SK-N-MC (cell line): ENCODE measurements around the gene RNF125.
"Not testable (repeated sequence)": the region's sequence is repeated elsewhere in the genome, so short reads cannot be mapped to it uniquely, and the experiment has no call there.

Experiments
- EZH2 ChIP-seq: fragments of 200-600 bp; sonication (generic); IDR thresholded peaks from one replicate; pipeline ENCODE4 v1.6.1; 2017; ENCODE audit warnings: antibody characterized with exemption
- POLR2AphosphoS5 ChIP-seq: IDR thresholded peaks from 2 replicates; pipeline ENCODE4 v1.6.1; 2012; ENCODE audit warnings: mild to moderate bottlenecking, low read depth, low read length, borderline replicate concordance

GRCh38 chr18:32019949-32020625 is 1.5 kb downstream of the RNF125 start:
- not testable (repeated sequence) for TF ChIP-seq EZH2, POLR2AphosphoS5
